WTC11 (cell line): ENCODE data around the gene FLT1. TPM values are rescaled to one million over a fixed set of nuclear protein-coding genes. Genes with fewer than 3 reads are reported as not detected.

Experiments used
- ATAC-seq: fragments of 200-7000 bp; cut with Tn5 transposase; 2 replicates; pipeline ENCODE4 v1.10.0; 2021; ENCODE audit warnings: mild to moderate bottlenecking, moderate library complexity
- CTCF ChIA-PET: fragments of 300-600 bp; sonication (Branson Sonifier 250); formaldehyde crosslinking; loops from one replicate; lab custom pipeline; 2021; ENCODE audit warnings: antibody characterized with exemption; lab: Charles Lee
- POLR2A ChIA-PET: fragments of 350-600 bp; sonication (Branson Sonifier 250); formaldehyde crosslinking; loops from one replicate; lab custom pipeline; 2021; ENCODE audit warnings: antibody characterized with exemption; lab: Charles Lee
- DNase-seq: peaks from one replicate; pipeline ENCODE4 v3.0.0; 2021; ENCODE audit warnings: low spot score
- H3K27ac Mint-ChIP-seq: 2 replicates; pipeline ENCODE4 v1.8.0; 2021; ENCODE audit warnings: mixed read lengths
- H3K27me3 Mint-ChIP-seq: 2 replicates; pipeline ENCODE4 v1.8.0; 2021; ENCODE audit warnings: low read depth, mild to moderate bottlenecking, moderate library complexity, mixed read lengths
- H3K36me3 Mint-ChIP-seq: 2 replicates; pipeline ENCODE4 v1.8.0; 2021; ENCODE audit warnings: mixed read lengths
- H3K4me1 Mint-ChIP-seq: 2 replicates; pipeline ENCODE4 v1.8.0; 2022; ENCODE audit warnings: mixed read lengths
- H3K4me3 Mint-ChIP-seq: 2 replicates; pipeline ENCODE4 v1.8.0; 2021; ENCODE audit warnings: mild to moderate bottlenecking, moderate library complexity, mixed read lengths
- H3K9me3 Mint-ChIP-seq: 2 replicates; pipeline ENCODE4 v1.8.0; 2021; ENCODE audit warnings: mixed read lengths
- ATF6 ChIP-seq: sonication (generic); formaldehyde crosslinking; IDR thresholded peaks from 2 replicates; pipeline ENCODE4 v1.8.1; 2023; ENCODE audit warnings: mild to moderate bottlenecking, missing genetic modification reagents
- EMX1 ChIP-seq: fragments of 250-450 bp; sonication (Bioruptor Pico); IDR thresholded peaks from 2 replicates; pipeline ENCODE4 v1.8.0; 2021; ENCODE audit warnings: mild to moderate bottlenecking
- GRHL2 ChIP-seq: fragments of 250-450 bp; sonication (Bioruptor Pico); IDR thresholded peaks from 2 replicates; pipeline ENCODE4 v1.8.0; 2022; ENCODE audit warnings: mild to moderate bottlenecking, moderate library complexity; ENCODE audit not compliant: insufficient replicate concordance, severe bottlenecking
- IRF1 ChIP-seq: sonication (generic); formaldehyde crosslinking; IDR thresholded peaks from 2 replicates; pipeline ENCODE4 v1.8.0; 2023; ENCODE audit warnings: missing genetic modification reagents
- JAZF1 ChIP-seq: fragments of 250-450 bp; sonication (Bioruptor Pico); IDR thresholded peaks from 2 replicates; pipeline ENCODE4 v1.9.0; 2021; ENCODE audit warnings: moderate library complexity, mild to moderate bottlenecking, inconsistent platforms
- MXD4 ChIP-seq: fragments of 250-450 bp; sonication (Bioruptor Pico); IDR thresholded peaks from 2 replicates; pipeline ENCODE4 v1.8.0; 2021; ENCODE audit warnings: mild to moderate bottlenecking, moderate library complexity, borderline replicate concordance
- MYBL2 ChIP-seq: sonication (generic); formaldehyde crosslinking; IDR thresholded peaks from 2 replicates; pipeline ENCODE4 v1.8.1; 2023; ENCODE audit warnings: mild to moderate bottlenecking, moderate library complexity, missing genetic modification reagents
- PRDM15 ChIP-seq: sonication (generic); formaldehyde crosslinking; IDR thresholded peaks from 2 replicates; pipeline ENCODE4 v1.8.0; 2022; ENCODE audit warnings: missing genetic modification reagents
- PRRX2 ChIP-seq: fragments of 250-450 bp; sonication (Bioruptor Pico); IDR thresholded peaks from 2 replicates; pipeline ENCODE4 v1.8.0; 2021; ENCODE audit warnings: mild to moderate bottlenecking
- SMAD4 ChIP-seq: sonication (generic); formaldehyde crosslinking; IDR thresholded peaks from 2 replicates; pipeline ENCODE4 v1.8.0; 2022; ENCODE audit warnings: mild to moderate bottlenecking, missing genetic modification reagents
- SOX15 ChIP-seq: fragments of 250-450 bp; sonication (Bioruptor Pico); IDR thresholded peaks from 2 replicates; pipeline ENCODE4 v1.9.0; 2021; ENCODE audit warnings: mild to moderate bottlenecking
- TEAD4 ChIP-seq: sonication (generic); formaldehyde crosslinking; IDR thresholded peaks from 2 replicates; pipeline ENCODE4 v1.8.0; 2022; ENCODE audit warnings: mild to moderate bottlenecking, missing genetic modification reagents
- TP53 ChIP-seq: sonication (generic); formaldehyde crosslinking; IDR thresholded peaks from 2 replicates; pipeline ENCODE4 v1.8.1; 2023; ENCODE audit warnings: mild to moderate bottlenecking, missing genetic modification reagents
- ZBTB43 ChIP-seq: sonication (generic); formaldehyde crosslinking; IDR thresholded peaks from 2 replicates; pipeline ENCODE4 v1.8.1; 2023; ENCODE audit warnings: mild to moderate bottlenecking, missing genetic modification reagents
- ZNF121 ChIP-seq: sonication (generic); formaldehyde crosslinking; IDR thresholded peaks from 2 replicates; pipeline ENCODE4 v1.8.0; 2023; ENCODE audit warnings: missing genetic modification reagents
- ZNF396 ChIP-seq: fragments of 250-450 bp; sonication (Bioruptor Pico); IDR thresholded peaks from 2 replicates; pipeline ENCODE4 v1.8.0; 2021; ENCODE audit warnings: mild to moderate bottlenecking, moderate library complexity, borderline replicate concordance
- ZNF423 ChIP-seq: fragments of 250-450 bp; sonication (Bioruptor Pico); IDR thresholded peaks from 2 replicates; pipeline ENCODE4 v2.1.2; 2022; ENCODE audit warnings: mild to moderate bottlenecking, moderate library complexity
- ZSCAN18 ChIP-seq: fragments of 250-450 bp; sonication (Bioruptor Pico); IDR thresholded peaks from 2 replicates; pipeline ENCODE4 v2.1.2; 2022; ENCODE audit warnings: mild to moderate bottlenecking, moderate library complexity
- total RNA-seq: library from RNA; stranded (reverse); gene quantifications from 3 replicates; pipeline ENCODE4 v1.2.3, GENCODE V29; 2021
- TF ChIP-seq, protein P1 (sequence below): sonication (generic); formaldehyde crosslinking; IDR thresholded peaks from 2 replicates; pipeline ENCODE4 v1.8.1; 2022; ENCODE audit warnings: low read depth, missing genetic modification reagents, borderline replicate concordance

The FLT1 gene
- total RNA-seq, 1 experiment from 2014 or later, result 66.3 TPM

GRCh38 chr13:28463481-28463880, 31.4 kb downstream of the FLT1 start:
- TF ChIP-seq PRRX2 (CRISPR knock-in tag), result no peak
- TF ChIP-seq TEAD4 (CRISPR knock-in tag), result no peak
- TF ChIP-seq ZNF396 (CRISPR knock-in tag), result no peak
- TF ChIP-seq TP53 (CRISPR knock-in tag), result no peak
- TF ChIP-seq ZBTB43, result no peak
- TF ChIP-seq, protein P1, sequence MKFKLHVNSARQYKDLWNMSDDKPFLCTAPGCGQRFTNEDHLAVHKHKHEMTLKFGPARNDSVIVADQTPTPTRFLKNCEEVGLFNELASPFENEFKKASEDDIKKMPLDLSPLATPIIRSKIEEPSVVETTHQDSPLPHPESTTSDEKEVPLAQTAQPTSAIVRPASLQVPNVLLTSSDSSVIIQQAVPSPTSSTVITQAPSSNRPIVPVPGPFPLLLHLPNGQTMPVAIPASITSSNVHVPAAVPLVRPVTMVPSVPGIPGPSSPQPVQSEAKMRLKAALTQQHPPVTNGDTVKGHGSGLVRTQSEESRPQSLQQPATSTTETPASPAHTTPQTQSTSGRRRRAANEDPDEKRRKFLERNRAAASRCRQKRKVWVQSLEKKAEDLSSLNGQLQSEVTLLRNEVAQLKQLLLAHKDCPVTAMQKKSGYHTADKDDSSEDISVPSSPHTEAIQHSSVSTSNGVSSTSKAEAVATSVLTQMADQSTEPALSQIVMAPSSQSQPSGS (CRISPR knock-in tag), result no peak
- no peak for TF ChIP-seq ZNF121 (CRISPR knock-in tag)
- no peak for TF ChIP-seq GRHL2 (CRISPR knock-in tag)
- no peak for TF ChIP-seq SMAD4
- TF ChIP-seq JAZF1 (CRISPR knock-in tag), result no peak
- no peak for TF ChIP-seq PRDM15 (CRISPR knock-in tag)
- no peak for TF ChIP-seq IRF1 (CRISPR knock-in tag)
- TF ChIP-seq MYBL2, result no peak
- TF ChIP-seq MXD4, result no peak
- no peak for TF ChIP-seq EMX1
- no peak for TF ChIP-seq ZNF423
- TF ChIP-seq ZSCAN18 (CRISPR knock-in tag), result no peak
- no peak for TF ChIP-seq SOX15 (CRISPR knock-in tag)
- TF ChIP-seq ATF6, result no peak
- Mint-ChIP-seq H3K27me3 (no peaks in the 10 kb centered on the region), H3K36me3 (peaks cover 80% of the 10 kb centered on the region), H3K27ac (no peak overlapping the region), H3K9me3 (no peaks in the 10 kb centered on the region), H3K4me3 (no peak overlapping the region), H3K4me1 (peaks cover 19% of the 10 kb centered on the region)
- POLR2A ChIA-PET, result no interaction called here
- DNase-seq (no peak), ATAC-seq (no peak)
- CTCF ChIA-PET, result no interaction called here
